ENCODE measurements around the gene OXLD1.

OXLD1 gene

GRCh38 chr17:81683584-81684441, 17.4 kb upstream of the OXLD1 start, which contains the start of the genes ARL16 and HGS (continued):
- TF ChIP-seq PATZ1 (tag by site-specific recombination; IDR thresholded peaks at IDR 0.05) (peak; percentile 98), ZNF2 (tag by site-specific recombination; IDR thresholded peaks at IDR 0.05) (0 out of 2 replicates have a peak, but pooled peaks have one; percentile 14), ZNF391 (tag by site-specific recombination; IDR thresholded peaks at IDR 0.05; ENCODE audit: borderline replicate concordance, low read depth) (0 out of 2 replicates have a peak, but pooled peaks have one; percentile 16), ZNF561 (tag by site-specific recombination; IDR thresholded peaks at IDR 0.05; ENCODE audit: borderline replicate concordance) (0 out of 2 replicates have a peak, but pooled peaks have one; percentile 6), ZNF488 (tag by site-specific recombination; IDR thresholded peaks at IDR 0.05) (no peak), KLF8 (tag by site-specific recombination; IDR thresholded peaks at IDR 0.05) (peak; percentile 82; the same call in 1 of the 2 replicates), GLIS1 (tag by site-specific recombination; IDR thresholded peaks at IDR 0.05) (peak; percentile 86), ZFHX2 (tag by site-specific recombination; conservative IDR thresholded peaks at IDR 0.05) (0 out of 2 replicates have a peak, but pooled peaks have one; percentile 4), ZNF341 (tag by site-specific recombination; IDR thresholded peaks at IDR 0.05; ENCODE audit: low read depth) (no peak), ZFP41 (tag by site-specific recombination; IDR thresholded peaks at IDR 0.05; ENCODE audit: borderline replicate concordance) (no peak), ZNF629 (tag by site-specific recombination; IDR thresholded peaks at IDR 0.05) (peak; percentile 49; the same call in 1 of the 2 replicates), ZBTB20 (tag by site-specific recombination; IDR thresholded peaks at IDR 0.05) (peak; percentile 19; the same call in 1 of the 2 replicates), ZBTB10 (tag by site-specific recombination; IDR thresholded peaks at IDR 0.05) (peak; percentile 96), ZNF23 (tag by site-specific recombination; IDR thresholded peaks at IDR 0.05; ENCODE audit: borderline replicate concordance) (no peak), ZNF560 (tag by site-specific recombination; IDR thresholded peaks at IDR 0.05; ENCODE audit: borderline replicate concordance) (no peak), ZNF677 (tag by site-specific recombination; IDR thresholded peaks at IDR 0.05) (peak; percentile 54; the same call in 1 of the 2 replicates), KLF10 (tag by site-specific recombination; IDR thresholded peaks at IDR 0.05) (peak; percentile 83), ZSCAN23 (tag by site-specific recombination; IDR thresholded peaks at IDR 0.05) (peak; percentile 65; the same call in 1 of the 2 replicates), ZIC2 (tag by site-specific recombination; IDR thresholded peaks at IDR 0.05) (peak; percentile 88), ZNF184 (tag by site-specific recombination; IDR thresholded peaks at IDR 0.05) (0 out of 2 replicates have a peak, but pooled peaks have one; percentile 12), ZNF16 (tag by site-specific recombination; IDR thresholded peaks at IDR 0.05; ENCODE audit: low read depth) (no peak), ZNF280D (tag by site-specific recombination; IDR thresholded peaks at IDR 0.05) (no peak), KLF17 (tag by site-specific recombination; IDR thresholded peaks at IDR 0.05) (0 out of 2 replicates have a peak, but pooled peaks have one; percentile 34), ZNF660 (tag by site-specific recombination; IDR thresholded peaks at IDR 0.05) (peak; percentile 75; the same call in 1 of the 2 replicates), MYNN (tag by site-specific recombination; IDR thresholded peaks at IDR 0.05; ENCODE audit: borderline replicate concordance) (no peak), ZNF654 (tag by site-specific recombination; IDR thresholded peaks at IDR 0.05; ENCODE audit: low read depth) (no peak), SCRT1 (tag by site-specific recombination; IDR thresholded peaks at IDR 0.05; ENCODE audit: borderline replicate concordance) (no peak), ZNF830 (tag by site-specific recombination; IDR thresholded peaks at IDR 0.05; ENCODE audit: low read depth) (no peak), SP7 (tag by site-specific recombination; IDR thresholded peaks at IDR 0.05) (peak; percentile 85)
